Neuron (in vitro differentiated cells): ENCODE data around the gene CEBPA.

Source experiments
- H2AFZ ChIP-seq: one replicate; pipeline ENCODE4 v1.6.1; 2013; ENCODE audit warnings: low read depth, mild to moderate bottlenecking, inconsistent platforms, low read length, moderate library complexity
- H3K27me3 ChIP-seq: one replicate; pipeline ENCODE4 v1.6.1; 2013; ENCODE audit warnings: low read length; ENCODE audit not compliant: insufficient read depth
- H3K36me3 ChIP-seq: one replicate; pipeline ENCODE4 v1.6.1; 2013; ENCODE audit warnings: low read length; ENCODE audit not compliant: insufficient read depth
- H3K4me1 ChIP-seq: one replicate; pipeline ENCODE4 v1.6.1; 2013; ENCODE audit warnings: low read length; ENCODE audit not compliant: insufficient read depth
- H3K4me3 ChIP-seq: 2 replicates; pipeline ENCODE4 v1.5.1; 2013; ENCODE audit warnings: mild to moderate bottlenecking, low read length, moderate library complexity
- H3K9me3 ChIP-seq: one replicate; pipeline ENCODE4 v1.6.1; 2013; ENCODE audit warnings: low read length

CEBPA gene

DNA sequence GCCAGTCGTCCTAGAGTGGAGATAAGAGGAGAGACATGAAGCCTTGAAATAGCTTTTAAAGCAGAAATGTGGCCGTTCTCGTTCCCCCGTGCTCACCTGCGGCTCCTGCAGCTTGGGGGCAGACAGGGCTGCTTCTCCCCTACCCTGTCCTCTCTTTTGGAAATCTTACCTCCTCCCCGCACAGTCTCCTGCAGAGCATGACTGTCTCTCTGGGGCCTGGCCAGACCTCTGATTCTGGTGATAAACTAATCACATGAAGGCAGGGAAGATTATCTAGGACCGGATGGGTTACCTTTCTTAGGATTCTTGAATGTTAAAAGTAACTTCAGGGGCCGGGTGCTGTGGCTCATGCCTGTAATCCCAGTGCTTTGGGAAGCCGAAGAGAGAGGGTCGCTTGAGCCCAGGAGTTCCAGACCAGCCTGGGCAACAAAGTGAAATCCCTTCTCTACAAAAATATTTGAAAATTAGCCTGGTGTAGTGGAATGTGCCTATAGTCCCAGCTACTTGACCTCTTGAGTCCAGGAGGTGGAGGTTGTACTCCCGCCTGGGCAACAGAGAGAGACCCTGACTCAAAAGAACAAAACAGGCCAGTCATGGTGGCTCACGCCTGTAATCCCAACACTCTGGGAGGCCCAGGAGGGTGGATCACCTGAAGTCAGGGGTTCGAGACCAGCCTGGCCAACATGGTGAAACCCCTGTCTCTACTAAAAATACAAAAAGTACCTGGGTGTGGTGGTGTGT, 8.1 kb downstream of the CEBPA start:
- H3K4me3 ChIP-seq = no peak overlapping the region
- H3K36me3 ChIP-seq = no peaks in the 10 kb centered on the region
- peaks cover 3% of the 10 kb centered on the region for H3K4me1 ChIP-seq
- peaks cover 11% of the 10 kb centered on the region for H3K9me3 ChIP-seq
- H2AFZ ChIP-seq = no peak overlapping the region
- peaks cover 43% of the 10 kb centered on the region for H3K27me3 ChIP-seq

- Histone ChIP-seq H3K27me3 (peaks cover 36% of the 10 kb centered on the region), H3K9me3 (peaks cover 13% of the 10 kb centered on the region), H3K4me3 (no peak overlapping the region), H3K4me1 (peaks cover 3% of the 10 kb centered on the region), H3K36me3 (no peaks in the 10 kb centered on the region), H2AFZ (no peak overlapping the region)
These were observed 8.9 kb downstream of the CEBPA start for GRCh38 chr19:33293255-33294057.

DNA sequence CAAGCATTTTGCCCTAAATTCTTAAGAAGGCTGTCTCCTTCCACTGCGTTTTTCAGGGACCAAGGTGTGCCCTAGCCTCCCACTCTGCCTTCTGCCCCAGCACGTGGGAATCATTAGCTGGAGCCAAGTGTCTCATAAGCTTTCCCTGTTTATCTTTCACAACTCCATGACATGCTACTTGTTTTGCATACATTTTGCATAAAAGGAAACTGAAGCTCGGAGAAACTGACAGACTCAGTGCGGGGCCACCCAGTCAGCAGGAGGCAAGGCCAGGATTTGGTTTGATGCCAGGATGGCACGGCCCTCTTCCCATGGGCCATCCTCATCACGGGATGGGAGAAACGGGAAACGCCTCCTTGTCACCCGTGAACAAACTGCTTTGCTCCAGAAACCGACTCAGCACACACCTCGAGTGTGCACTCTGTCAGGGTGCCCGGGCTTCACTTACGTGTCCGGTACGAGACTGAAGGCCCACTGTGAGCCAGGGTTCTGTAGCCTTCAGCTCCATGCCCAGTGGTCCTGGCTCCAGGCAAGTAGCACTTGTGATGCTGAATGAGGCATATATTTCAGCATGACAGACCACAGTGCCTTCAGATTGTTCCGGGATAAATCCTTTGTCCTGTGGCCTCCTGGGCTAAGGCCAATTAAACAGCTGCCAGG, 9.6 kb downstream of the CEBPA start:
- Histone ChIP-seq H3K27me3 (peaks cover 29% of the 10 kb centered on the region), H2AFZ (no peak overlapping the region), H3K4me3 (no peak overlapping the region), H3K4me1 (peaks cover 3% of the 10 kb centered on the region), H3K9me3 (peaks cover 11% of the 10 kb centered on the region), H3K36me3 (no peaks in the 10 kb centered on the region)

GRCh38 chr19:33291623-33292534, 10.5 kb downstream of the CEBPA start:
- H3K9me3 ChIP-seq = peaks cover 8% of the 10 kb centered on the region
- no peak overlapping the region for H2AFZ ChIP-seq
- peaks cover 21% of the 10 kb centered on the region for H3K27me3 ChIP-seq
- H3K36me3 ChIP-seq = no peaks in the 10 kb centered on the region
- no peak overlapping the region for H3K4me3 ChIP-seq
- H3K4me1 ChIP-seq = peaks cover 3% of the 10 kb centered on the region

GRCh38 chr19:33290956-33291622, 11.2 kb downstream of the CEBPA start:
- Histone ChIP-seq H3K27me3 (peaks cover 22% of the 10 kb centered on the region), H3K9me3 (peaks cover 8% of the 10 kb centered on the region)

GRCh38 chr19:33290082-33290815, 12.1 kb downstream of the CEBPA start:
- Histone ChIP-seq H3K9me3 (peaks cover 8% of the 10 kb centered on the region), H3K4me3 (no peak overlapping the region), H3K27me3 (peaks cover 27% of the 10 kb centered on the region), H2AFZ (no peak overlapping the region), H3K4me1 (peaks cover 3% of the 10 kb centered on the region), H3K36me3 (no peaks in the 10 kb centered on the region)

More at GRCh38 chr19:33290956-33291622, 11.2 kb downstream of the CEBPA start:
- Histone ChIP-seq H2AFZ (no peak overlapping the region), H3K4me3 (no peak overlapping the region), H3K36me3 (no peaks in the 10 kb centered on the region), H3K4me1 (peaks cover 3% of the 10 kb centered on the region)

GRCh38 chr19:33289261-33289660, 13.1 kb downstream of the CEBPA start:
- Histone ChIP-seq H3K36me3 (no peaks in the 10 kb centered on the region), H2AFZ (no peak overlapping the region), H3K4me3 (no peak overlapping the region), H3K9me3 (peaks cover 8% of the 10 kb centered on the region), H3K4me1 (peaks cover 3% of the 10 kb centered on the region), H3K27me3 (peaks cover 31% of the 10 kb centered on the region)

DNA sequence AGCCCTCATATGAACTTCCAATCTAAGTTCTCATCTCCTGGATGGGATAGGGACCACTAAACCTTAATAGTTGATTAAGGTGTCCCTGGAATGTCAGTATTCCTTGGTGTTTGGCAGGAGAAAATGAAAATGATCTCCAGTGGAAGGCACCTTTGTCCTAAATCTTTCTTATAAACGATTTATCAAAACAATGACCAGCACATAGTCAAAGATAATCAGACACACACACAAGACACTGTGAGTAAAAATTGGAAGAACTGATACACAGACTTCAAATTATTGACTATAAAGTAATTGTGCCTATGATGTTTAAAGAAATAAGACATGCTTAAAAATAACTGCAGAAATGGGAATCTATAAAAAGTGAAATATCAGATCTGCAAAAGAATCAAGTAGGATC, 13.7 kb downstream of the CEBPA start:
- no peaks in the 10 kb centered on the region for H3K36me3 ChIP-seq
- peaks cover 3% of the 10 kb centered on the region for H3K4me1 ChIP-seq

GRCh38 chr19:33287927-33288326, 14.4 kb downstream of the CEBPA start:
- Histone ChIP-seq H3K4me1 (peaks cover 2% of the 10 kb centered on the region), H3K27me3 (peaks cover 26% of the 10 kb centered on the region), H2AFZ (no peak overlapping the region), H3K9me3 (peaks cover 8% of the 10 kb centered on the region), H3K36me3 (no peaks in the 10 kb centered on the region), H3K4me3 (no peak overlapping the region)

More for the DNA sequence above, 13.7 kb downstream of the CEBPA start:
- no peak overlapping the region for H3K4me3 ChIP-seq
- H3K9me3 ChIP-seq = peaks cover 8% of the 10 kb centered on the region
- no peak overlapping the region for H2AFZ ChIP-seq
- H3K27me3 ChIP-seq = peaks cover 27% of the 10 kb centered on the region

DNA sequence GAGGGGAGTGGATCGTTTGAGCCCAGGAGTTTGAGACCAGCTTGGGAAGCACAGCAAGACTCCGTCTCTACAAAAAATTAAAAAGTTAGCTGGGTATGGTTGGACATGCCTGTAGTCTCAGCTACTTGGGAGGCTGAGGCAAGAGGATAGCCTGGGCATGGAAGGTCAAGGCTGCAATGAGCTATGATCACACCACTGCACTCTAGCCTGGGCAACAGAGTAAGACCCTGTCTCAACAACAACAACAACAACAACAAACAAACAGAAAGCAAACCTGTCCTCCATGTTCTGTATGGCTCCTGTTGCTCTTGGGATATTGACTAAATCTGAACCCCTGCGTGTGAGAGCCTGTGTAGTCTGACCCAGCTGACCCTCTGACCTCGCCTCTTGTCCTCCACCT, 14.9 kb downstream of the CEBPA start:
- no peak overlapping the region for H3K4me3 ChIP-seq
- no peak overlapping the region for H2AFZ ChIP-seq
- H3K9me3 ChIP-seq = peaks cover 8% of the 10 kb centered on the region

DNA sequence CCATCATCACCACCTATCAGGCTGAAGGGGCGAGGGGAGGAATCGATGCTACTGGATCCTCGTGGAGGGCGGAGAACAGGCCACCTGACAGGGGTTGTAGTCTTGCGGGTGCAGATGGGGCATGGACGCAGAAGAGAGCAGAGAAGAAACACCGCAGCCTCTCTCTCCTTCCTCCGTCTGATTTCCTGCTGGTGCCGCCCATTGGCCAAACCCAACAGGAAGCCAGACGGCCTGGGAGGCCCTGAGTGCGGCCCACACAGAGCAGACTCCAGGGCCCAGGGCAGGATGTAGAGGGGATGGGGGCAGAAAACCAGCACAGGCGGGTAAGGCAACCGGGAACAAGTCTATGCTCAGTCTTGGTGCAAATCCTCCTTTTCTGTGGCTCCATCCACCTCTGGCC, 15.4 kb downstream of the CEBPA start:
- Histone ChIP-seq H3K36me3 (no peaks in the 10 kb centered on the region), H2AFZ (no peak overlapping the region), H3K27me3 (peaks cover 21% of the 10 kb centered on the region), H3K9me3 (peaks cover 8% of the 10 kb centered on the region), H3K4me1 (no peaks in the 10 kb centered on the region), H3K4me3 (no peak overlapping the region)

More for the DNA sequence above, 14.9 kb downstream of the CEBPA start:
- no peaks in the 10 kb centered on the region for H3K36me3 ChIP-seq
- peaks cover 22% of the 10 kb centered on the region for H3K27me3 ChIP-seq
- H3K4me1 ChIP-seq = no peaks in the 10 kb centered on the region
